Measurements from ENCODE around the gene HYAL1. TPM values are rescaled to one million over a fixed set of nuclear protein-coding genes. Genes with fewer than 3 reads are reported as not detected.
A peak's percentile ranks its signal among the peaks of the same experiment; 100 is the strongest.

HYAL1 gene
- total RNA-seq, 1 donor from 2014 or later = 52.2 TPM

DNA sequence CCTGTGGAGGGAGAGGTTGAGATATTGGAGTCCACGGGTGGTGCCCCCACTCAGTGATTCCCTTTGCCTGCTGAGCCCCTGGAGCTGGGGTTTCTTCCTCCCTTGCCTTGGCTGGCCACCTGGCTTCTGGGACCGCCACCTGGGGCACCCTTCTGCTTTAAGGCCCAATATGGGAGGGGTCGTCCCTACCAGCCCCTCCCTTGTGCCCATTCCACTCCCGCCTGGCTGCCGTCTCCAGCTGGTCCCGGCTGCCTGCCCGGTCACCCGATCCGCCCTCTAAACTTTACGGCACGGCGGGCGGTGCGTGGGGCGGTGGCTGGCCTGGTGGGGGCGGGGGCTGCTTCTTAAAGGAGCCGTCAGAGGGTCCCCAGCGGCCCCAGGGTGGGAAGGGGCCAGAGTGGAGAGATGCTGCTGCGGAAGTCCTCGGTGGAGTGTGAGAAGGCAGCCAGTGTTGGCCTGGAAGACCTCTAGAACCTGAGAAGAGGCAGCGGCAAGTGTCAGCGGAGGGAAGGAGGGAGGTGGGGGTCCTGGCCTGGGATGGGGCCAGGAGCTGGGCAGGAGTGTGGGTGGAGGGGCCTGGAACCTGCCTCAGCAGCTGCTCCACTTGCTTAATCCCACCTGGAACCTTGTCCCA, 36.0 kb downstream of the HYAL1 start:
- peak overlapping the region; percentile 70 for H3K4me3 ChIP-seq
- intact Hi-C loops (cut with micrococcal nuclease) = no loop called here
- no peaks in the 10 kb centered on the region for H3K27me3 ChIP-seq (ENCODE audit: low read depth)
- H3K4me1 ChIP-seq = peaks cover 66% of the 10 kb centered on the region
- no peaks in the 10 kb centered on the region for H3K9me3 ChIP-seq (replicated peaks)
- TF ChIP-seq, protein P1, sequence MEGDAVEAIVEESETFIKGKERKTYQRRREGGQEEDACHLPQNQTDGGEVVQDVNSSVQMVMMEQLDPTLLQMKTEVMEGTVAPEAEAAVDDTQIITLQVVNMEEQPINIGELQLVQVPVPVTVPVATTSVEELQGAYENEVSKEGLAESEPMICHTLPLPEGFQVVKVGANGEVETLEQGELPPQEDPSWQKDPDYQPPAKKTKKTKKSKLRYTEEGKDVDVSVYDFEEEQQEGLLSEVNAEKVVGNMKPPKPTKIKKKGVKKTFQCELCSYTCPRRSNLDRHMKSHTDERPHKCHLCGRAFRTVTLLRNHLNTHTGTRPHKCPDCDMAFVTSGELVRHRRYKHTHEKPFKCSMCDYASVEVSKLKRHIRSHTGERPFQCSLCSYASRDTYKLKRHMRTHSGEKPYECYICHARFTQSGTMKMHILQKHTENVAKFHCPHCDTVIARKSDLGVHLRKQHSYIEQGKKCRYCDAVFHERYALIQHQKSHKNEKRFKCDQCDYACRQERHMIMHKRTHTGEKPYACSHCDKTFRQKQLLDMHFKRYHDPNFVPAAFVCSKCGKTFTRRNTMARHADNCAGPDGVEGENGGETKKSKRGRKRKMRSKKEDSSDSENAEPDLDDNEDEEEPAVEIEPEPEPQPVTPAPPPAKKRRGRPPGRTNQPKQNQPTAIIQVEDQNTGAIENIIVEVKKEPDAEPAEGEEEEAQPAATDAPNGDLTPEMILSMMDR (IDR thresholded peaks at IDR 0.05; ENCODE audit: borderline replicate concordance) = peak; percentile 18
- no peaks in the 10 kb centered on the region for H3K36me3 ChIP-seq
- peak overlapping the region; percentile 99 for H3K27ac ChIP-seq (replicated peaks)
- peak; percentile 82 for DNase-seq

DNA sequence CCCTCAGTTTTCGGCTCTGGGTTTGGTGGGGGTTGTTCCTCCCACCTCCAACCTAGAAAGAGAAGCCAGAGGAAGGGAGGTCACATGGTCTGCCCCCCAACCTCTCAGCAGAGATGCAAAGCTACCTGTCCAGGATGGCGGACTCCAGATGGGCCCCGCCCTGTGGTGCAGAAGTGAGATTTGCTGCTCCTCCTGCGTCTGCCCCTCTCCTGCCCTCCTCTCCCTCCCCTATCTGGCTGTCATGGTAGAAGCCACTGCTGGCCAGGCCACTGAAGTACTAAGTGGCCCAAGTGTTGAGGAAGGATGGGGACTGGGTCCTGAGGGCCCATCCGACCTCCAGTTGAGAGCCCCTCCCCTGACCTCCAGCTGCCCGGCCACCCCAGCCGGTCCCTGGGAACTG, 36.5 kb downstream of the HYAL1 start:
- peak overlapping the region; percentile 99 for H3K27ac ChIP-seq (replicated peaks)
- intact Hi-C loops (cut with micrococcal nuclease) = no loop called here
- TF ChIP-seq, protein P1 (IDR thresholded peaks at IDR 0.05; ENCODE audit: borderline replicate concordance) = no peak

DNA sequence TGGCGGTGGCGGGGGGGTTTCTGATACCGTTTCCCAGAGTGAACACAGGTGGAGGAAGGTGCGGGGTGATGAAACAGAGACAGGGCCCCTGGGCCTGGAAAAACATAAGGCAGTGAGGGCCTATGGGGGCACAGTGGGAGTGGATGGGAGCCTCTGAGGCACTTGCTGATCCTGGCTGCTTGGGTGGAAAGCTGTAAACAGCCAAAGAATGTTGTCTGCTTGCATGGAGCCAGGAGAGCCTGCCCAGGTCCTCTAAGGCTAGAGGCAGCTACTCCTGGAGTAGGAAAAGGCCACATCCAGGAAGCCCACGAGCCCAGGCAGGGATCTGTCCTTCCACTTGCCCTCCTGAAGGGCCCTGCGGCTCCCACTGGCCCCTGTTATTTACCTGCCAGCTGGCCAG, 37.4 kb downstream of the HYAL1 start:
- TF ChIP-seq, protein P1 (IDR thresholded peaks at IDR 0.05; ENCODE audit: borderline replicate concordance) = no peak
- peak overlapping the region; percentile 99 for H3K27ac ChIP-seq (replicated peaks)
- DNase-seq = no peak
- no peaks in the 10 kb centered on the region for H3K36me3 ChIP-seq
- H3K4me1 ChIP-seq = peaks cover 72% of the 10 kb centered on the region
- H3K27me3 ChIP-seq (ENCODE audit: low read depth) = no peaks in the 10 kb centered on the region
- peak overlapping the region; percentile 70 for H3K4me3 ChIP-seq
- intact Hi-C loops (cut with micrococcal nuclease) = no loop called here
- no peaks in the 10 kb centered on the region for H3K9me3 ChIP-seq (replicated peaks)

More for the DNA sequence above, 36.5 kb downstream of the HYAL1 start:
- no peak for DNase-seq
- Histone ChIP-seq H3K36me3 (no peaks in the 10 kb centered on the region), H3K4me1 (peaks cover 65% of the 10 kb centered on the region), H3K4me3 (peak overlapping the region; percentile 70), H3K9me3 (replicated peaks) (no peaks in the 10 kb centered on the region), H3K27me3 (ENCODE audit: low read depth) (no peaks in the 10 kb centered on the region)

DNA sequence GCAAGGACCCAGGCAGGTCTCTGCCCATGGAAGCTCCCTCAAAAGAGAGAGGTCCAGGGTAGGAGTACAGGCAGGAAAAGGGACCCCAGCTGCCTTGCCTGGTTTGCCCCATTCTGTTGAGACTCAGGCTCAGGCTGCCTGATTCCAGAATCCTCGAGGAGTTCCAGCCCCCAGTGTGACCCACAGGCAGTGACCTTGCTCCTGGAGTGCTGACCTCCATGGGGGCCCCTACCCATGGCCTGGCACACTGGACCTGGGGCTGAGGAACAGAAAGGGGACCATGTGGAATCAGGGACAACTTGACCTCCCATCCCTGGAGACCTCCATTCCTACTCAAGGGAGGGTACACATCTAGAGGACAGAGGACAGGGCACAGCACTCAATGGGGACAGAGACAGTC, 37.8 kb downstream of the HYAL1 start:
- H3K27me3 ChIP-seq (ENCODE audit: low read depth) = no peaks in the 10 kb centered on the region
- TF ChIP-seq, protein P1 (IDR thresholded peaks at IDR 0.05; ENCODE audit: borderline replicate concordance) = no peak
- no peaks in the 10 kb centered on the region for H3K9me3 ChIP-seq (replicated peaks)
- no peak overlapping the region for H3K4me3 ChIP-seq
- H3K27ac ChIP-seq (replicated peaks) = peak overlapping the region; percentile 99
- H3K36me3 ChIP-seq = no peaks in the 10 kb centered on the region
- intact Hi-C loops (cut with micrococcal nuclease) = no loop called here
- peaks cover 77% of the 10 kb centered on the region for H3K4me1 ChIP-seq
- no peak for DNase-seq

DNA sequence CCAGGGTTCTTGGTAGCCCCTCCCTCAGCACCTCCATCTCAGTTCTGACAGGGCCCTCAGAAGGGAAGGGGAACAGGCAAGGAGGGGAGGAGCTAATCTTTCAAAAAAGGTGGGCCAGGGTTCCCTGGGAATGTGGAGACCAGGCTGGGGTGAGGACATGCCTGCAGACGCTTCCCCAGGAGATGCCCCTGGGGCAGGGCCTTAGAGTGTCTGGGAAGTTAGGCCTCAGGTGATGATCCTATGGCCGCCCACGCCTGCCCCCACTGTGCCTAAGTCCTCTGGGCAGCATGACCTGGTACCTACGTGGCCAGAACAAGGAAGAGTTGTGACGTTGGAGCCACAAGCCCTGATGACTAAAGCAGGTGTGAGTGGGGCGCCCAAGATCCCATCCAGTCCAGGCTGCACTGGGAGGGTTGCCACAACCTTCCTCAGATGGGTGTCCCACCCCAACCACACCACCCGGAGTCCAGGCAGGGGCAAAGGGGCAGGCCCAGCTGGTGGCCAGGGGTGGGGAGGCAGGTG, 38.3 kb downstream of the HYAL1 start:
- H3K27me3 ChIP-seq (ENCODE audit: low read depth) = no peaks in the 10 kb centered on the region
- H3K9me3 ChIP-seq (replicated peaks) = no peaks in the 10 kb centered on the region
- H3K4me3 ChIP-seq = peak overlapping the region; percentile 33
- peaks cover 82% of the 10 kb centered on the region for H3K4me1 ChIP-seq
- TF ChIP-seq, protein P1 (IDR thresholded peaks at IDR 0.05; ENCODE audit: borderline replicate concordance) = no peak
- no peak for DNase-seq
- no peaks in the 10 kb centered on the region for H3K36me3 ChIP-seq
- peak overlapping the region; percentile 99 for H3K27ac ChIP-seq (replicated peaks)
- intact Hi-C loops (cut with micrococcal nuclease) = no loop called here
